Embryonic facial prominence (tissue), 1 donor: ENCODE measurements around the gene FRMD4A.
"Not testable (repeated sequence)": the region's sequence is repeated elsewhere in the genome, so short reads cannot be mapped to it uniquely, and the experiment has no call there.

Experiments used
- DNase-seq: peaks from one replicate; pipeline ENCODE4 v3.0.0-alpha.2; 2016; ENCODE audit errors: extremely low spot score

FRMD4A gene

DNA sequence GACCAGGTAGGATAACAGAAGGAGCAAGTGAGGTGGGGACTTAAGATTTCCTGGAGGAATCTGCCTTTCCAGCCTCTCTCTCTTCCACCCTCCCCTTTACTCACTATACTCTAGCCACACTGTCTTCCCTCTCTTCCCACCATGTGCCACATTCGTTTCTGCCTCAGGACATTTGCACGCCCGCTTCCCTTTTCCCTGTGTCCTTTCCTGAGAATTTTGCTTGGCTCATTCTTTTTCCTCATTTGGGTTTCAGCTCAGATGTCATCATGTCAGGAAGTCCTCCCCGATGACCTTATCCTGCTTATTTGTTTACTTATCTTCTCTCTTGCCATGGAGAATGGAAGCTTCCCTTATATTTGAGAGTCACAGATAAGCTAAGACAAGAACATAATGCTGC, 380.2 kb downstream of the FRMD4A start:
- no peak for DNase-seq

DNA sequence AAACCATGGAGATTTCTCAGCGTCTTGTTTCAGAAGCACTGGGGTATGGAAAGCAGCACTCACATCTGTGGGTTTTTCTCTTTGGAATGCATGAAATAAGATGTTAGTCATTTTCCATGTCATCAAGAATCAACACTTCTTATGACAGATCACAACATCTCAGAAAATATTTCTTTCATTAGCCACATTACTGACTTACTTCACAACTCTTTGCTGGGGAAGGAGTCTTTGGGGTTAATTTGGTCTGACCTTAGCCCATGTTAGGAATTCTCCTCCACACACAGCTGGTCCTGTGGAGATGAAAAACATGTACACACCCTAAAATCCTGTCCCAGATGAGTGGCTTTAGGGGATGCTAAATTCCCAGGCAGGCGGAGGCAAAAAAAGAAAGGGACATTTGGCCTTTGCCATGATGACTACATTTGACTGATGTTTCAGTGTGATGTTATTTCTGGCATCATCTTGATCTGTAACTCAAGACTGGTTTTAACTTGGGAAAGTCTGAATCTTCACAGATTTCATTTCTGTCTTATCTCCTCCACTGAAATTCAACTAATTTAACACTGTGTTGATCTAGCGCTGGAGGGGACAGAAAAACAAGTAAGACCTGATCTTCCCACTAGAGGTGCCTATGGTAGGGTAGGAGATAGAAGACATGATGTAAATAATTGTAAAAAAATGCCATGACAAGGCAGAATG, 380.7 kb downstream of the FRMD4A start:
- no peak for DNase-seq

DNA sequence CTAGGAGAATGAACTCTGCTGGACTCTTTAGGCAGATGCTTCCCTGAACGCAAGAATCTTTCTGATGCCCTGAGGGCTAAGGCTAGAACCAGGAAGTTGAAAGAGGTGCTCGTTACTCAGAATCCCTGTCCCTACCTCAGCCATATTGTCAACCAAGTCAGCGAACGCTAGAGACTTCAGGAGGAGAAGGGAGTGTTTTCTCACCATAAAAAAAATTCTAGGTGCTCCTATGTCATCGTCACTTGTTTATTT, 384.6 kb downstream of the FRMD4A start:
- DNase-seq, result no peak

- no peak for DNase-seq
These were observed 385.1 kb downstream of the FRMD4A start for GRCh38 chr10:13945390-13946208.

- DNase-seq, result no peak
These were observed 385.9 kb downstream of the FRMD4A start for GRCh38 chr10:13944823-13945222.

DNA sequence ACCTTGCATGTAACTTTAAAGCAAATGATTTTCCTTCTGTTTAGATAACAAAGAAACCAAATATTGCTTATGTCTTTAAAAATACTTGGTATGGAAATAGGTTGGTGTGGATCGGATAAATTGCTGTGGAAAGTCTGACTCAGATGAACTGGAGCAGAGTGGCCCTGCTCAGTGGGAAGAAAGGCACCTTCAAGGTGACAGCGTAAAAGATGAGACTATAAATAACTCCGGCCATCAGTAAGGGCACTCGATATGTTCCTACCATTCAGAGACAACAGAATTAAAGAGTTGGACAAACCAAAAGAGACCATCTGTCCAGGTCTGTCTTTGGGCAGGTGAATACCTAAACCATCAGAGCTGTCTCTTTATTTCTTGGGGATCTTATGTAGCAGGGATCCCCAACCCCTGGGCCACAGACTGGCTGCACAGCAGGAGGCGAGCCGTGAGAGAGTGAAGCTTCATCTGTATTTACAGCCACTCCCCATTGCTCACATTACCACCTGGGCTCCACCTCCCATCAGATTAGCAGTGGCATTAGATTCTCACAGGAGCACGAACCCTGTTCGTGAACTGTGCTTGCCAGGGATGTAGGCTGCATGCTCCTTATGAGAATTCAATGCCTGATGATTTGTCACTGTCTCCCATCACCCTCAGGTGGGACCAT, 386.9 kb downstream of the FRMD4A start:
- DNase-seq, result no peak

DNA sequence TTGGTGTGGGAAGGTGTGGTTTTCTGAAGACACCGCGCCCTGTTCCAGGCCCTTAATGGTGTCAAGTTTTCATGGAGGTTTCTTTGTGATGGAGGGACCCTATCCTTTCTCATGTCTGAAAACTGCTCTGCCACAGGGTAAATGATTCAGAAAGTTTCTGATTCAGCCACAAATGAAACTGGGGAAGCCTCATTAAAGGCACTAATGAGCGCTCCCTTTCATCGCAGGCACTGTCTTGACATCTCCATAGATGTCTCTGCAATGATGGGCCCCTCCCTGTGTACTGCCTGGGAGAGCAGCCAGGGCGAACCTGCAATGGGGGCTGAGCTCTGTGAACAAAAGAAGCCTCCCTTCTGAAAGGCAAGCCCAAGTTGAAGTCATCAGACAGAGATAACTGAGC, 388.7 kb downstream of the FRMD4A start:
- DNase-seq, result no peak

DNA sequence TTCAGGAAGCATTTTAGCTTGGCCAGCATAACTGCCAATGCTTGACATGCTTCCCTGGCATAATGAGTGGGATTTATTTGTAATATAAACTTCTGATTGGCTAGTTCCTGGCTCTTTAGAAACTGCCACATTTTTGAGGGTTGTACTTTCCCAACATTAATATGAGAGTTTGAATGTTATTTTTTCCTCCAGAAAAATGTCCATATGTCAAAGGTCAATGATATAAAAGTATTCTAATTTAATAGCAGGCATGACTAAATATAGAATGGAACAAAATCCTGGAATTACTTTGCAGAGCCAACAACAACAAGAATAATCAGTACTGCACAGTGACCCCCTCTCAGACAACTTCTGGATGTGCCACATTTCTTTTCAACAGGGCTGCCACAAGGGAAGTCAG, 391.3 kb downstream of the FRMD4A start:
- DNase-seq, result no peak

DNA sequence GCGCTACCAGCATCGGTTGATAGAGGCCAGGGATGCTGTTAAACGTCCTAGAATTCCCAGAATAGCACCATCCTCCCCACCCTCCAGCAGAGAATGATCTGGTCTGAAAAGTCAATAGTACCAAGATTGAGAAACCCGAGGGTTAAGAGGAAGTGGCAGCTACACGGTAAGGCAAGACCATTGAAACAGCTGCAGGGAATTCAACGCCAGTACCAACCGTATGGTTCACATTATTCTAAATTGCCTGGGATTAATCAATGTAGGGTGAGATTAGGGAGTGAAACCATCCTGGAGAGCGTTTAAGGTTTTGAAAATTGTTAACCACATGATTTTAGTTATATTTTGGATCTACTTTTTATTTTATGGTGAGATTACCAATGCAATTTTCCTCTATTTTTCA, 391.8 kb downstream of the FRMD4A start:
- peak; percentile 69 for DNase-seq

- no peak for DNase-seq
These were observed 393.9 kb downstream of the FRMD4A start for GRCh38 chr10:13936826-13937225.

DNA sequence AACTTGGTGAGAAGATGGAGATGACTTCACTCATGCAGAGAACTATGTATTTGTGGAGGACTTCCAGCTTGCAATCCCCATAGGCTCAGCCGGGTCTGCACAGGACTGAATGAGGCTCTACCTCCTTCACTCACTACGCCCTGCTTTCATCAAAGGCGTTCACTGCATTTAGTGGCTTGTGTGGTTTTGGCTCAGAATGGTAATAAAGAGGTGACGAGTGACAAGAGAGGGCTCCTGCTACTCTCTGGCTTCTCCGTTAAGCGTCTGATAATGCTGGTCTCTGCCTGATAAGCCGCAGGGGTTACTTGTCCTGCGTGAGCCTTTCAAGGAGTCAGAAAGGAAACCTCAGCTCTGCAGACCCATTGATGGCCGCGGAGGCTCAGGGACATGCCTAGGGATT, 400.6 kb downstream of the FRMD4A start:
- no peak for DNase-seq

- no peak for DNase-seq
These were observed 402.3 kb downstream of the FRMD4A start for GRCh38 chr10:13928451-13928850.

DNA sequence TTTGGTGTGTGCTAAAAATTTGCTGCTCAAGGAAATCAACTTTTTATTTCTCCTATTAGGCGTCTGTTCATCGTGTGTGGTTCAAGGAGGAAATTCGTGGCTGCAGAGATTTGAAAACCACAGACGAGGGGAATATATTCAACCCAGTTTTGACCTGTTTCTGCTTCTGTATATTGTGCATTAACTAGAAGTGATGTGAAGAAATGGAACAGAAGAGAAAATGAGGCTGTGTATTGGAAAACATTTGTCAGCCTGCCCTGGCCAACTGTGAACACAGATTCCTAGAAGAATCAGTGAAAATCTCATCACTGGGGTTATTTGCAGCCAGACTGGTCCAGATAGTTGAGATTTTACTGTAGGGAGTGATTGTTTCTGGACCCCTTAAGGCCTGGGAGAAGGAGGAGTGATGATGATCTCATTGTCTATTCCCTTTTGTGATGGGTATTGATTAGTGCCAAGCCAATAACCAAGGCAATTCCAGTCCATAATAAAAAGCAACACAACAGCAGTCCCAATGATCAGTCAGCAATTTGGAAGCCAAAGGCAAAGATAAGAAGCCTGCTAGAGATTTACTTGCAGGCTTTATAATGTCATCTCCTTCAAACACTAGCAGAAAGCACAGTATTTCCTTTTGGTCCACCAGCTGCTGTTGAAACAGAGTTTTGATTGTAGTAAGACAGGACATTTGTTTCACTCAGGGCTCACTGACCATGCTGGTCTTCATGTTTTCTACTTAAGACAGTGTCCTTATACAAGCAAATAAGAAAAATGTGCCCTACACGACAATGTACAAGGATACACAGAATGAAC, 404.5 kb downstream of the FRMD4A start:
- no peak for DNase-seq

- no peak for DNase-seq
These were observed 406.5 kb downstream of the FRMD4A start for GRCh38 chr10:13924040-13924725.

DNA sequence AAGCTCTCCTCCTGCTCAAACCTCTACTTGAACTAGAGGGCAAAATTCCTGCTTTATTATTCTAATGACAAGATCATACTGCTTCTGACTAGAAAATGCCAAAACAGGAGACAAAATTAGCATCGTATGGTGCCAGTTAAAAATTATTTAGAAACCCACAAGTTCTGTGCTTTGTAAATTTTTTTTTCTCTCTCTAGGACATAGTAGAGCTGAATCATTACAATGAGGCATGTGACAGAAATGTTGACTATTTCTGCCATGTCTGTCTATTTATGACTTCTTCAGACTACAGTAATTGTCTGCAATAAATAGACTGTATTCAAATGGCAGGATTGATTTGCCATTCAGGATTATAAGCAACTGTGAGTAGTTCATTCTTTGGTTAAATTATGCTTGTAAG, 408.1 kb downstream of the FRMD4A start:
- no peak for DNase-seq

- DNase-seq, result no peak
These were observed 408.8 kb downstream of the FRMD4A start for GRCh38 chr10:13921941-13922340.

DNA sequence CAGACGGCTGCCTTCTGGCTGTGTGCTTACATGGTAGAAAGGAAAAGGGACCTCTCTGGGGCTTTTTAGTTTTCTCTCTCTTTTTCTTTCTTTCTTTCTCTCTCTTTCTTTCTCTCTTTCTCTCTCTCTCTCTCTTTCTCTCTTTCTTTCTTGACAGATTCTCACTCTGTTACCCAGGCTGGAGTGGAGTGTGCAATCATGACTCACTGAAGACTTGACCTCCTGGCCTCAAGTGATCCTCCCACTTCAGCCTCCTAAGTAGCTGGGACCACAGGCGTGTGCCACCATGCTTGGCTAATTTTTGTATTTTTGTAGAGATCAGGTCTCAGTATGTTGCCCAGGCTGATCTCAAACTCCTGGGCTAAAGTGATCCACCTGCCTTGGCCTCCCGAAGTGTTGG, 409.6 kb downstream of the FRMD4A start:
- not testable (repeated sequence) for DNase-seq

GRCh38 chr10:13920465-13920864, 410.3 kb downstream of the FRMD4A start:
- DNase-seq, result no peak

- no peak for DNase-seq
These were observed 410.7 kb downstream of the FRMD4A start for GRCh38 chr10:13920031-13920430.

GRCh38 chr10:13917791-13918190, 412.9 kb downstream of the FRMD4A start:
- DNase-seq, result no peak

GRCh38 chr10:13916384-13916947, 414.3 kb downstream of the FRMD4A start:
- no peak for DNase-seq
